ENCODE data around the gene ESR2. TPM values are rescaled to one million over a fixed set of nuclear protein-coding genes. Genes with fewer than 3 reads are reported as not detected.

ESR2 gene
- polyA plus RNA-seq, 3 donors = 0.04 TPM; not detected in 2

DNA sequence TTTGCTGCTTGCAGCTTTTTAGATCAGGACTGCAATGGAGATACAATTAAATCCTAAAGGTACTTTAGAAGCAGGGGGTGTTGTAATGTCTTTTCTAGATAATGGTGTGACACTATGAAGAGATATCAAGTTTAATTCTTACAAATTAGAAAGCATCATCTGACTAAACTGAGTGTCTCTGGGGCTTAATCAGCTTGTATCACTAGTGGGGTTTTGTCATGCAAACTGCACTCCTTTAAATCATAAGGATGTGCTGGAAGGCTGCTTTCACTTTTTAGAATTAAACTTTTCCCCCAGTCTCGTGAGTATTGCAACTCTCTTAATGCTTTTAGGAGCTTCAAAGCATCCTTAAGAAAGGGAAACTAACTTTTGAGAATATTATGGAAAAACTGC, 218.6 kb downstream of the ESR2 start:
- Histone ChIP-seq H2AFZ (ENCODE audit: insufficient read depth, low read depth, low read length, poor library complexity, severe bottlenecking) (no peak overlapping the region), H3K4me2 (replicated peaks; ENCODE audit: extremely low read depth, low read length, poor library complexity, severe bottlenecking) (no peak overlapping the region), H4K20me1 (ENCODE audit: insufficient read depth, low read length) (no peaks in the 10 kb centered on the region), H3K36me3 (replicated peaks in 1 of 2; ENCODE audit: control insufficient read depth in 1 of 2, insufficient read depth in 2 of 2, low read length in 2 of 2) (no peaks in the 10 kb centered on the region), H3K9me3 (replicated peaks in 1 of 2; ENCODE audit: control insufficient read depth in 1 of 2, insufficient read depth in 1 of 2, low read length in 2 of 2) (no peaks in the 10 kb centered on the region), H3K4me3 (replicated peaks in 1 of 3; ENCODE audit: low read depth in 2 of 3, low read length in 3 of 3) (no peak overlapping the region), H3K27me3 (ENCODE audit: control insufficient read depth in 2 of 2, insufficient read depth in 2 of 2, low read length in 2 of 2) (no peaks in the 10 kb centered on the region), H3K4me1 (ENCODE audit: control insufficient read depth in 1 of 2, insufficient read depth in 2 of 2, low read length in 2 of 2) (no peaks in the 10 kb centered on the region), H3K79me2 (ENCODE audit: insufficient read depth, low read length) (no peaks in the 10 kb centered on the region), H3K9ac (ENCODE audit: insufficient read depth, low read length, poor library complexity, severe bottlenecking) (no peak overlapping the region), H3K27ac (ENCODE audit: low read depth in 1 of 2, low read length in 2 of 2) (no peak overlapping the region)
- H3K27ac Mint-ChIP-seq = no peak overlapping the region
- no CpG with 5 or more reads among the region's 1 CpG for whole genome bisulfite sequencing (ENCODE audit: insufficient coverage)
- no peak for DNase-seq
- intact Hi-C loops (cut with micrococcal nuclease) = no loop called here
- TF ChIP-seq, protein P1, sequence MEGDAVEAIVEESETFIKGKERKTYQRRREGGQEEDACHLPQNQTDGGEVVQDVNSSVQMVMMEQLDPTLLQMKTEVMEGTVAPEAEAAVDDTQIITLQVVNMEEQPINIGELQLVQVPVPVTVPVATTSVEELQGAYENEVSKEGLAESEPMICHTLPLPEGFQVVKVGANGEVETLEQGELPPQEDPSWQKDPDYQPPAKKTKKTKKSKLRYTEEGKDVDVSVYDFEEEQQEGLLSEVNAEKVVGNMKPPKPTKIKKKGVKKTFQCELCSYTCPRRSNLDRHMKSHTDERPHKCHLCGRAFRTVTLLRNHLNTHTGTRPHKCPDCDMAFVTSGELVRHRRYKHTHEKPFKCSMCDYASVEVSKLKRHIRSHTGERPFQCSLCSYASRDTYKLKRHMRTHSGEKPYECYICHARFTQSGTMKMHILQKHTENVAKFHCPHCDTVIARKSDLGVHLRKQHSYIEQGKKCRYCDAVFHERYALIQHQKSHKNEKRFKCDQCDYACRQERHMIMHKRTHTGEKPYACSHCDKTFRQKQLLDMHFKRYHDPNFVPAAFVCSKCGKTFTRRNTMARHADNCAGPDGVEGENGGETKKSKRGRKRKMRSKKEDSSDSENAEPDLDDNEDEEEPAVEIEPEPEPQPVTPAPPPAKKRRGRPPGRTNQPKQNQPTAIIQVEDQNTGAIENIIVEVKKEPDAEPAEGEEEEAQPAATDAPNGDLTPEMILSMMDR (IDR thresholded peaks at IDR 0.05) = no peak
- peaks cover 4 to 6% (median 4%) of the 10 kb centered on the region in 3 donors for H3K27me3 Mint-ChIP-seq (ENCODE audit: low read depth in 3 of 3)
- H3K4me1 Mint-ChIP-seq = no peaks in the 10 kb centered on the region
- H3K9me3 Mint-ChIP-seq = peaks cover 0 to 5% (median 0%) of the 10 kb centered on the region in 7 donors
- H3K4me3 Mint-ChIP-seq = no peak overlapping the region
- no peaks in the 10 kb centered on the region for H3K36me3 Mint-ChIP-seq

DNA sequence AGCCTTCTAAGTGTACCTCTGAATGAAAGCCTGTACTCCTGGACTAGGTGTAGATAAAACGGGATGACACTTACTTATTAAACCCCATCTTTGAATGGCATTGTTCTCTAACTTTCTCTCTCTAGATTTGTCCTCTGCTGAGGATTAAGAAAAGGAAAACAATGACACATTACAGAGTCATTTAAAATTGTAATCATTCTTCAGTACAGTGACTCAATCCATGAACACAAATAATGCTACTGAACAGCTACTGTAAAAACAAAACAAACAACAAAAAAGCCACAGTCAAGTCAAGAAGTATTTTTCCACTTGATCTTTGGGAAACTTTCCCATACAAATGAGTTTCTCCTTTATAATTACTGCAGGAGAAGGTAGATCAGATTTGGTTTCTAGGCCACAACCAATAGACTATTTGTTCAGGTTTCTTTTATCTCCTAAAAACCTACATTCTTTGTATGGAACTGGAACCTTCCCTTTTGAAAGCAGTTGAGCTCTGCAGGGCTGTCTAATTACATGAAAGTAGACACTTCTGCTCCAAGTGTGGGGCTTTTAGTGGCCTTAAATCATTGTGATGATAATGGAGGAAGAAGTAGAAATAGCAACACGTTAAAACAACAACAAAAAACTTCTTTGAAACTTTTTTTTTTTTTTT, 219.1 kb downstream of the ESR2 start:
- Histone ChIP-seq H3K9me3 (replicated peaks in 1 of 2; ENCODE audit: control insufficient read depth in 1 of 2, insufficient read depth in 1 of 2, low read length in 2 of 2) (no peaks in the 10 kb centered on the region), H3K4me1 (ENCODE audit: control insufficient read depth in 1 of 2, insufficient read depth in 2 of 2, low read length in 2 of 2) (no peaks in the 10 kb centered on the region), H2AFZ (ENCODE audit: insufficient read depth, low read depth, low read length, poor library complexity, severe bottlenecking) (no peak overlapping the region), H3K27ac (ENCODE audit: low read depth in 1 of 2, low read length in 2 of 2) (no peak overlapping the region), H3K79me2 (ENCODE audit: insufficient read depth, low read length) (no peaks in the 10 kb centered on the region), H4K20me1 (ENCODE audit: insufficient read depth, low read length) (no peaks in the 10 kb centered on the region), H3K4me2 (replicated peaks; ENCODE audit: extremely low read depth, low read length, poor library complexity, severe bottlenecking) (no peak overlapping the region), H3K4me3 (replicated peaks in 1 of 3; ENCODE audit: low read depth in 2 of 3, low read length in 3 of 3) (no peak overlapping the region), H3K36me3 (replicated peaks in 1 of 2; ENCODE audit: control insufficient read depth in 1 of 2, insufficient read depth in 2 of 2, low read length in 2 of 2) (no peaks in the 10 kb centered on the region), H3K9ac (ENCODE audit: insufficient read depth, low read length, poor library complexity, severe bottlenecking) (no peak overlapping the region), H3K27me3 (ENCODE audit: control insufficient read depth in 2 of 2, insufficient read depth in 2 of 2, low read length in 2 of 2) (no peaks in the 10 kb centered on the region)
- TF ChIP-seq, protein P1 (IDR thresholded peaks at IDR 0.05) = no peak
- H3K27ac Mint-ChIP-seq = no peak overlapping the region
- H3K36me3 Mint-ChIP-seq = no peaks in the 10 kb centered on the region
- H3K27me3 Mint-ChIP-seq (ENCODE audit: low read depth in 3 of 3) = peaks cover 4 to 6% (median 4%) of the 10 kb centered on the region in 3 donors
- no peak for DNase-seq
- intact Hi-C loops (cut with micrococcal nuclease) = no loop called here
- no peaks in the 10 kb centered on the region for H3K4me1 Mint-ChIP-seq
- no peak overlapping the region for H3K4me3 Mint-ChIP-seq
- H3K9me3 Mint-ChIP-seq = peaks cover 0 to 5% (median 0%) of the 10 kb centered on the region in 7 donors
- WGBS (ENCODE audit: insufficient coverage) = no CpG with 5 or more reads among the region's 2 CpGs

Measured in CD14-positive monocyte (primary cell).